Sigmoid colon (tissue), 4 donors: Measurements from ENCODE around the gene TAP1.

ENCODE experiments used
- CTCF ChIP-seq, 4 experiments: fragments of 450-650 bp in 3 of 4; fragments of 200-600 bp in 1 of 4; IDR thresholded peaks; one replicate each; pipeline ENCODE4 v1.5.1; 2016 to 2019; ENCODE audit warnings: antibody characterized with exemption in 4 of 4, mild to moderate bottlenecking in 3 of 4, moderate library complexity in 2 of 4
- EP300 ChIP-seq, 4 donors: sonication (generic); formaldehyde crosslinking; IDR thresholded peaks; one replicate each; pipeline ENCODE4 v1.6.1; 2017; ENCODE audit warnings: antibody characterized with exemption in 4 of 4
- POLR2A ChIP-seq, 2 donors: fragments of 450-650 bp; IDR thresholded peaks; one replicate each; pipeline ENCODE4 v1.6.1; 2016; ENCODE audit warnings: antibody characterized with exemption in 2 of 2, mild to moderate bottlenecking in 2 of 2, moderate library complexity in 2 of 2
- POLR2AphosphoS5 ChIP-seq, 4 donors: sonication (generic); formaldehyde crosslinking; IDR thresholded peaks; one replicate each; pipeline ENCODE4 v1.6.1; 2017; ENCODE audit warnings: antibody characterized with exemption in 4 of 4

DNA sequence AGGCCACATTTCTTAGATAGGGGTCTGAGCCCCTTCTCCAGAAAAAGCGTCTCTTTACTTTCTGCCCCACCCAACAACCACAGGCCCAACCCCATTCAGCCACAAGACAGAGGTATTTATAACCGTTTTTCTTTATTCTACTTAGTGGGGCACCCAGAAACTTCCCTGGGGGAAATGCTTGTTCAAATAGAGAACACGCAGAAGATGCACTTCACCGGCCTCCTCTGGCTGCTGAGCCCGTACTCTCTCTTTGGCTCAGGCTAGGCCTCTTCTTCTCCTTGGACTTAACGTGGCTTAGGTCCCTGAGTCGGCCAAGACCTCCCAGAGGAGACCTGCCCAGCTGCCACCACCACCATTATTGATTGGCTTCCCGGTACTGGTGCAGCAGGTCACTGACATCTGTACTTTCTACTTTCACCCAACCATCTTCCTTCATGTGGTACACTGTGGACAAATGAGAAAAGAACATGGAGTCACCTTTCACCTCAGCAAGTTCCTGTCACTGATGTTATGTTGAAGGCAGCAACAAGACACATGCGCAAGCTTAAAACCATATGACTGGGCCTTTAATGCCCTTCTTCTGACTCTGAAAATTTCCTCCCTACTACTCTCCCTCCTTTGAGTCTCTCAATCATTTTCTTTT lies 12.8 kb downstream of the TAP1 start:
- TF ChIP-seq CTCF (IDR thresholded peaks at IDR 0.05) (no peak), POLR2AphosphoS5 (IDR thresholded peaks at IDR 0.05) (no peak), POLR2A (IDR thresholded peaks at IDR 0.05) (no peak), EP300 (IDR thresholded peaks at IDR 0.05) (no peak)
